H9 (cell line): ENCODE results near the gene OGG1. TPM values are rescaled to one million over a fixed set of nuclear protein-coding genes. Genes with fewer than 3 reads are reported as not detected.

ENCODE experiments used
- DNase-seq: peaks from one replicate; pipeline ENCODE4 v3.0.0-alpha.2; 2017
- H2AFZ ChIP-seq: one replicate; pipeline ENCODE4 v1.6.1; 2013; ENCODE audit warnings: mild to moderate bottlenecking, low read length, control low read depth, moderate library complexity
- H2AK5ac ChIP-seq: 2 replicates; pipeline ENCODE4 v1.6.1; 2013; ENCODE audit warnings: low read length, control low read depth, mixed read lengths; ENCODE audit not compliant: insufficient read length
- H2BK120ac ChIP-seq: one replicate; pipeline ENCODE4 v1.6.1; 2013; ENCODE audit warnings: low read depth, mild to moderate bottlenecking, low read length, control low read depth, inconsistent platforms; ENCODE audit not compliant: poor library complexity, severe bottlenecking
- H2BK12ac ChIP-seq: 2 replicates; pipeline ENCODE4 v1.6.1; 2013; ENCODE audit warnings: low read length, control low read depth, mixed read lengths, low read depth; ENCODE audit not compliant: insufficient read length
- H2BK15ac ChIP-seq: 2 replicates; pipeline ENCODE4 v1.6.1; 2013; ENCODE audit warnings: low read depth, low read length, control low read depth
- H2BK20ac ChIP-seq: one replicate; pipeline ENCODE4 v1.6.1; 2013; ENCODE audit warnings: low read depth, mild to moderate bottlenecking, low read length, control low read depth, inconsistent platforms; ENCODE audit not compliant: poor library complexity, severe bottlenecking
- H2BK5ac ChIP-seq: 2 replicates; pipeline ENCODE4 v1.6.1; 2013; ENCODE audit warnings: low read length, control low read depth, mixed read lengths; ENCODE audit not compliant: insufficient read length
- H3K14ac ChIP-seq: 2 replicates; pipeline ENCODE4 v1.6.1; 2013; ENCODE audit warnings: low read length, control low read depth; ENCODE audit not compliant: insufficient read depth
- H3K18ac ChIP-seq: 2 replicates; pipeline ENCODE4 v1.6.1; 2013; ENCODE audit warnings: low read depth, mild to moderate bottlenecking, mixed read lengths, low read length, control low read depth; ENCODE audit not compliant: insufficient read length
- H3K23ac ChIP-seq: 2 replicates; pipeline ENCODE4 v1.6.1; 2013; ENCODE audit warnings: low read length, control low read depth, mixed read lengths, low read depth; ENCODE audit not compliant: insufficient read length
- H3K23me2 ChIP-seq: 2 replicates; pipeline ENCODE4 v1.6.1; 2013; ENCODE audit warnings: low read depth, mild to moderate bottlenecking, mixed read lengths, low read length, control low read depth; ENCODE audit not compliant: insufficient read length, poor library complexity, severe bottlenecking
- H3K27ac ChIP-seq: 2 replicates; pipeline ENCODE4 v1.5.1; 2013; ENCODE audit warnings: low read length, control low read depth, mixed read lengths, low read depth; ENCODE audit not compliant: insufficient read length
- H3K27me3 ChIP-seq: 2 replicates; pipeline ENCODE4 v1.6.1; 2013; ENCODE audit warnings: low read length, control low read depth, inconsistent platforms; ENCODE audit not compliant: insufficient read depth
- H3K4ac ChIP-seq: 2 replicates; pipeline ENCODE4 v1.6.1; 2013; ENCODE audit warnings: low read depth, mild to moderate bottlenecking, control low read depth, inconsistent platforms, low read length, moderate library complexity
- H3K4me1 ChIP-seq: 2 replicates; pipeline ENCODE4 v1.6.1; 2013; ENCODE audit warnings: low read length, control low read depth, inconsistent platforms; ENCODE audit not compliant: insufficient read depth
- H3K4me2 ChIP-seq: 2 replicates; pipeline ENCODE4 v1.6.1; 2013; ENCODE audit warnings: low read length, control low read depth, mixed read lengths; ENCODE audit not compliant: insufficient read length, insufficient read depth
- H3K56ac ChIP-seq: 2 replicates; pipeline ENCODE4 v1.6.1; 2013; ENCODE audit warnings: low read depth, mild to moderate bottlenecking, mixed read lengths, low read length, control low read depth; ENCODE audit not compliant: insufficient read length
- H3K79me1 ChIP-seq: 2 replicates; pipeline ENCODE4 v1.6.1; 2013; ENCODE audit warnings: low read depth, mild to moderate bottlenecking, moderate library complexity, low read length, control low read depth, inconsistent platforms; ENCODE audit not compliant: insufficient read depth, poor library complexity, severe bottlenecking
- H3K79me2 ChIP-seq: 2 replicates; pipeline ENCODE4 v1.6.1; 2013; ENCODE audit warnings: low read length, control low read depth, inconsistent platforms; ENCODE audit not compliant: insufficient read depth
- H3K9ac ChIP-seq: 2 replicates; pipeline ENCODE4 v1.6.1; 2013; ENCODE audit warnings: low read length, control low read depth, mixed read lengths; ENCODE audit not compliant: insufficient read length; ENCODE audit errors: extremely low read depth
- H3K9me3 ChIP-seq: one replicate; pipeline ENCODE4 v1.6.1; 2013; ENCODE audit warnings: low read depth, low read length, inconsistent platforms; ENCODE audit not compliant: control insufficient read depth
- H3T11ph ChIP-seq: one replicate; pipeline ENCODE4 v1.6.1; 2013; ENCODE audit warnings: mild to moderate bottlenecking, low read length, control low read depth, inconsistent platforms
- H4K20me1 ChIP-seq: one replicate; pipeline ENCODE4 v1.6.1; 2013; ENCODE audit not compliant: control insufficient read depth, insufficient read length, insufficient read depth
- H4K5ac ChIP-seq: 2 replicates; pipeline ENCODE4 v1.6.1; 2013; ENCODE audit warnings: low read depth, mild to moderate bottlenecking, mixed read lengths, low read length, control low read depth; ENCODE audit not compliant: insufficient read length
- H4K8ac ChIP-seq: replicated peaks from 2 replicates; pipeline ENCODE4 v1.6.1; 2013; ENCODE audit warnings: low read length, control low read depth, mixed read lengths, low read depth; ENCODE audit not compliant: insufficient read length
- H4K91ac ChIP-seq: 2 replicates; pipeline ENCODE4 v1.6.1; 2013; ENCODE audit warnings: low read depth, mild to moderate bottlenecking, moderate library complexity, mixed read lengths, low read length, control low read depth; ENCODE audit not compliant: insufficient read length
- H3K27ac Mint-ChIP-seq, 3 experiments: 2 replicates in 2 of 3; 3 replicates in 1 of 3; pipeline ENCODE4 v1.8.0; 2020 to 2021; ENCODE audit warnings: mixed read lengths in 3 of 3, mild to moderate bottlenecking in 1 of 3, moderate library complexity in 1 of 3
- H3K27me3 Mint-ChIP-seq: 2 replicates; pipeline ENCODE4 v1.8.0; 2021; ENCODE audit warnings: low read depth, mild to moderate bottlenecking, moderate library complexity, mixed read lengths
- H3K36me3 Mint-ChIP-seq, 3 experiments: 2 replicates in 2 of 3; 3 replicates in 1 of 3; pipeline ENCODE4 v1.8.0; 2020 to 2021; ENCODE audit warnings: low read depth in 3 of 3, mixed read lengths in 3 of 3; ENCODE audit not compliant: insufficient read depth in 1 of 3
- H3K4me1 Mint-ChIP-seq, 2 experiments: 2 replicates each; pipeline ENCODE4 v1.8.0; 2020; ENCODE audit warnings: mixed read lengths in 2 of 2
- H3K4me3 Mint-ChIP-seq, 2 experiments: 2 replicates in 1 of 2; 3 replicates in 1 of 2; pipeline ENCODE4 v1.8.0; 2020 to 2021; ENCODE audit warnings: mild to moderate bottlenecking in 2 of 2, mixed read lengths in 2 of 2, moderate library complexity in 1 of 2
- H3K9me3 Mint-ChIP-seq, 2 experiments: 2 replicates in 1 of 2; 3 replicates in 1 of 2; pipeline ENCODE4 v1.8.0; 2020; ENCODE audit warnings: mild to moderate bottlenecking in 2 of 2, mixed read lengths in 2 of 2, moderate library complexity in 1 of 2
- WGBS: extraction: QIAGEN DNeasy Blood & Tissue Kit; methylation state at CpG from one replicate; pipeline ENCODE4 v1.1.7; 2013; ENCODE audit warnings: missing lambda C conversion rate, low lambda C conversion rate, mixed read lengths; ENCODE audit not compliant: insufficient read length; ENCODE audit errors: extremely low coverage; 5-methylcytosine and 5-hydroxymethylcytosine counted together
- total RNA-seq: library from RNA; stranded (reverse); gene quantifications from 2 replicates; pipeline ENCODE4 v1.2.1, GENCODE V29; 2021
- TF ChIP-seq, protein P1 (sequence below): fragments of 200-600 bp; sonication (generic); conservative IDR thresholded peaks from 3 replicates; pipeline ENCODE4 v1.8.0; 2021; ENCODE audit warnings: antibody characterized with exemption, mild to moderate bottlenecking

OGG1 gene
- total RNA-seq, 1 experiment from 2014 or later: 43.4 TPM

DNA sequence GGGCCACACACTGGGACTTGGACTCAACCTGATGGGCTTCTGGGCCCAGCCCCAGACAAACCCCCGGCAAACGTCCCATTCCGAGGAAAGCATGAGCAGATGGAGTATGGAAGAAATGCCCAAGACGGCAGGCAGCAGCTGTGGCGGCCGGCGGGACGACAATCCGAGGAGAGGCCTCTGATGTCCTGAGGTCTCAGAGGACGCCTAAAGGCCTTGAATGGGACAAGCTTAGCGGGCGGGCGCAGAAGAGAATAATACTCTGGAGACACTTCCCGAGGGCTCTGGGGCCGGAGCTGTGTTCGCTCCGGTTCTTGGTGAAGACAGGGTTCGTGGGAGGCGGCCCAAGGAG is 482 bp upstream of the OGG1 start:
- H3K27me3 Mint-ChIP-seq: no peaks in the 10 kb centered on the region; the same call in 1 of the 2 replicates
- H3K4me1 ChIP-seq: no peaks in the 10 kb centered on the region
- peak overlapping the region; percentile 62 for H3K4me2 ChIP-seq
- H3K14ac ChIP-seq: peak overlapping the region; percentile 8; the same call in 1 of the 2 replicates
- no peaks in the 10 kb centered on the region for H3K23me2 ChIP-seq
- H3K4ac ChIP-seq: no peak overlapping the region
- WGBS: no CpG with 5 or more reads among the region's 19 CpGs
- H4K8ac ChIP-seq: no peak overlapping the region
- no peak overlapping the region for H3K56ac ChIP-seq
- no peak overlapping the region for H4K5ac ChIP-seq
- no peak for DNase-seq
- no peaks in the 10 kb centered on the region for H3K9me3 Mint-ChIP-seq
- H3K4me1 Mint-ChIP-seq: peaks cover 13% of the 10 kb centered on the region in 2 experiments
- no peak overlapping the region for H2BK5ac ChIP-seq
- no peaks in the 10 kb centered on the region for H3K9me3 ChIP-seq
- H2BK15ac ChIP-seq: no peak overlapping the region
- H3K79me2 ChIP-seq: no peaks in the 10 kb centered on the region
- H3K9ac ChIP-seq: peak overlapping the region; percentile 42
- no peak overlapping the region for H2AK5ac ChIP-seq
- H3K27ac Mint-ChIP-seq: peak overlapping the region; percentile 99 to 100 (median 99)
- no peak overlapping the region for H3K23ac ChIP-seq
- no peak overlapping the region for H2BK120ac ChIP-seq
- H3K18ac ChIP-seq: no peak overlapping the region
- no peaks in the 10 kb centered on the region for H4K20me1 ChIP-seq
- TF ChIP-seq, protein P1, sequence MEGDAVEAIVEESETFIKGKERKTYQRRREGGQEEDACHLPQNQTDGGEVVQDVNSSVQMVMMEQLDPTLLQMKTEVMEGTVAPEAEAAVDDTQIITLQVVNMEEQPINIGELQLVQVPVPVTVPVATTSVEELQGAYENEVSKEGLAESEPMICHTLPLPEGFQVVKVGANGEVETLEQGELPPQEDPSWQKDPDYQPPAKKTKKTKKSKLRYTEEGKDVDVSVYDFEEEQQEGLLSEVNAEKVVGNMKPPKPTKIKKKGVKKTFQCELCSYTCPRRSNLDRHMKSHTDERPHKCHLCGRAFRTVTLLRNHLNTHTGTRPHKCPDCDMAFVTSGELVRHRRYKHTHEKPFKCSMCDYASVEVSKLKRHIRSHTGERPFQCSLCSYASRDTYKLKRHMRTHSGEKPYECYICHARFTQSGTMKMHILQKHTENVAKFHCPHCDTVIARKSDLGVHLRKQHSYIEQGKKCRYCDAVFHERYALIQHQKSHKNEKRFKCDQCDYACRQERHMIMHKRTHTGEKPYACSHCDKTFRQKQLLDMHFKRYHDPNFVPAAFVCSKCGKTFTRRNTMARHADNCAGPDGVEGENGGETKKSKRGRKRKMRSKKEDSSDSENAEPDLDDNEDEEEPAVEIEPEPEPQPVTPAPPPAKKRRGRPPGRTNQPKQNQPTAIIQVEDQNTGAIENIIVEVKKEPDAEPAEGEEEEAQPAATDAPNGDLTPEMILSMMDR: 0 out of 3 replicates have a peak, but pooled peaks have one; percentile 14
- H3K4me3 Mint-ChIP-seq: peak overlapping the region; percentile 91 to 94
- H2AFZ ChIP-seq: no peak overlapping the region
- no peak overlapping the region for H3T11ph ChIP-seq
- H2BK20ac ChIP-seq: no peak overlapping the region
- H3K36me3 Mint-ChIP-seq: peaks cover 43 to 86% (median 75%) of the 10 kb centered on the region in 3 experiments; a peak in 6 of 7 replicates
- no peaks in the 10 kb centered on the region for H3K79me1 ChIP-seq
- H3K27me3 ChIP-seq: no peaks in the 10 kb centered on the region
- no peak overlapping the region for H4K91ac ChIP-seq
- no peak overlapping the region for H3K27ac ChIP-seq
- H2BK12ac ChIP-seq: no peak overlapping the region
